GM12878 (cell line): Measurements from ENCODE around the gene WFS1. TPM values are rescaled to one million over a fixed set of nuclear protein-coding genes. Genes with fewer than 3 reads are reported as not detected.

Experiments
- ATAC-seq: fragments of 200-7000 bp; cut with Tn5 transposase; 3 replicates; pipeline ENCODE4 v1.9.1; 2020; ENCODE audit warnings: mild to moderate bottlenecking, moderate library complexity
- BruUV-seq: library from RNA; stranded (reverse); fragments of 400-500 nt; replicated peaks from 2 replicates; lab custom pipeline; 2021; lab: Mats Ljungman, UMichigan
- CTCF ChIA-PET: fragments of 300-600 bp; sonication (Branson Sonifier 250); formaldehyde crosslinking; extraction: SDS; loops from one replicate; lab custom pipeline; 2021; ENCODE audit warnings: inconsistent platforms; lab: Yijun Ruan, JAX
- POLR2A ChIA-PET: fragments of 350-600 bp; formaldehyde crosslinking; extraction: SDS; loops from one replicate; lab custom pipeline; 2021; ENCODE audit warnings: inconsistent platforms; lab: Charles Lee
- RAD21 ChIA-PET: fragments of 300-600 bp; sonication (Branson Sonifier 250); formaldehyde crosslinking; loops from one replicate; lab custom pipeline; 2023; ENCODE audit warnings: antibody characterized with exemption; ENCODE audit not compliant: unreplicated experiment; lab: Charles Lee
- SMC1A ChIA-PET: fragments of 300-600 bp; sonication (Branson Sonifier 250); formaldehyde crosslinking; loops from one replicate; lab custom pipeline; 2023; ENCODE audit not compliant: unreplicated experiment, uncharacterized antibody; lab: Charles Lee
- DNase-seq: peaks from one replicate; pipeline ENCODE4 v3.0.0-alpha.2; 2011; ENCODE audit warnings: low read depth, low spot score
- FAIRE-seq: peaks from 3 replicates; lab custom pipeline; 2011; peaks lifted over from hg19 to GRCh38; lab: Jason Lieb, UNC
- H2AFZ ChIP-seq: 2 replicates; pipeline ENCODE4 v1.6.0; 2011; ENCODE audit warnings: low read depth, low read length, control low read depth; ENCODE audit not compliant: control insufficient read depth
- H3K27ac ChIP-seq: 2 replicates; pipeline ENCODE4 v1.5.1; 2011; ENCODE audit warnings: control low read depth; ENCODE audit not compliant: control insufficient read depth, insufficient read depth
- H3K27me3 ChIP-seq, 2 experiments: replicated peaks in 1 of 2; 2 replicates each; pipeline versions ENCODE4 v1.6.0 to v1.6.1; 2011; ENCODE audit warnings: low read length in 1 of 2; ENCODE audit not compliant: control insufficient read depth in 2 of 2, insufficient read depth in 2 of 2
- H3K36me3 ChIP-seq, 2 experiments: 2 replicates each; pipeline ENCODE4 v1.5.1; 2011; ENCODE audit warnings: low read length in 1 of 2; ENCODE audit not compliant: control insufficient read depth in 2 of 2, insufficient read depth in 2 of 2
- H3K4me1 ChIP-seq: 2 replicates; pipeline ENCODE4 v1.6.1; 2011; ENCODE audit warnings: mild to moderate bottlenecking, low read length, moderate library complexity, mixed read lengths; ENCODE audit not compliant: control insufficient read depth, insufficient read depth
- H3K4me2 ChIP-seq: 2 replicates; pipeline ENCODE4 v1.6.0; 2011; ENCODE audit warnings: control low read depth; ENCODE audit not compliant: control insufficient read depth, insufficient read depth
- H3K4me3 ChIP-seq: fragments of 200-600 bp; sonication (generic); 2 replicates; pipeline ENCODE4 v1.5.1; 2016
- H3K79me2 ChIP-seq: 2 replicates; pipeline ENCODE4 v1.6.0; 2011; ENCODE audit warnings: low read length; ENCODE audit not compliant: control insufficient read depth, insufficient read depth
- H3K9ac ChIP-seq: 2 replicates; pipeline ENCODE4 v1.8.0; 2011; ENCODE audit warnings: low read length, control low read depth, mixed read lengths; ENCODE audit not compliant: control insufficient read depth, insufficient read depth
- H3K9me3 ChIP-seq: replicated peaks from 3 replicates; pipeline ENCODE4 v1.5.1; 2011; ENCODE audit warnings: mild to moderate bottlenecking, low read length; ENCODE audit not compliant: control insufficient read depth, insufficient read depth
- H4K20me1 ChIP-seq: 2 replicates; pipeline ENCODE4 v1.6.0; 2011; ENCODE audit not compliant: control insufficient read depth, insufficient read depth
- ASH2L ChIP-seq: fragments of 300-600, 200-600 bp; sonication (generic); IDR thresholded peaks from 2 replicates; pipeline ENCODE4 v1.6.1; 2017; ENCODE audit warnings: low read depth, mild to moderate bottlenecking, borderline replicate concordance
- BHLHE40 ChIP-seq, 2 experiments: fragments of 450-650 bp in 1 of 2; IDR thresholded peaks; 2 replicates each; pipeline ENCODE4 v1.6.1; 2011 to 2017; ENCODE audit warnings: low read depth in 2 of 2, borderline replicate concordance in 1 of 2, improper control_type of control experiment in 1 of 2, low read length in 1 of 2, mild to moderate bottlenecking in 1 of 2
- CBX3 ChIP-seq: fragments of 200-600 bp; sonication (generic); IDR thresholded peaks from 2 replicates; pipeline ENCODE4 v1.6.1; 2016; ENCODE audit warnings: low read depth, borderline replicate concordance
- CBX5 ChIP-seq: sonication (generic); IDR thresholded peaks from 2 replicates; pipeline ENCODE4 v1.6.1; 2016; ENCODE audit warnings: low read depth, moderate library complexity, mild to moderate bottlenecking, inconsistent platforms
- EP300 ChIP-seq, 2 experiments: fragments of 150-350 bp in 1 of 2; IDR thresholded peaks; 2 replicates each; pipeline ENCODE4 v1.6.1; 2011 to 2012; ENCODE audit warnings: low read depth in 2 of 2, low read length in 2 of 2, borderline replicate concordance in 1 of 2, improper control_type of control experiment in 1 of 2, inconsistent platforms in 1 of 2; ENCODE audit not compliant: control insufficient read depth in 1 of 2
- EZH2 ChIP-seq: IDR thresholded peaks from 2 replicates; pipeline ENCODE4 v1.6.1; 2012; ENCODE audit warnings: low read depth, mild to moderate bottlenecking, control low read depth, inconsistent platforms, low read length, borderline replicate concordance; ENCODE audit not compliant: control insufficient read depth
- HSF1 ChIP-seq: fragments of 150-350 bp; IDR thresholded peaks from 2 replicates; pipeline ENCODE4 v1.6.1; 2014; ENCODE audit warnings: mild to moderate bottlenecking, low read depth, low read length
- IRF4 ChIP-seq: IDR thresholded peaks from 2 replicates; pipeline ENCODE4 v1.6.1; 2011; ENCODE audit warnings: low read depth, low read length
- NFIC ChIP-seq: IDR thresholded peaks from 2 replicates; pipeline ENCODE4 v1.6.1; 2012; ENCODE audit warnings: low read depth, mild to moderate bottlenecking, inconsistent platforms, low read length, moderate library complexity
- NR2C1 ChIP-seq: fragments of 450-650 bp; IDR thresholded peaks from 2 replicates; pipeline ENCODE4 v1.6.1; 2017; ENCODE audit warnings: antibody characterized with exemption, mild to moderate bottlenecking, moderate library complexity
- NR2C2 ChIP-seq: IDR thresholded peaks from 2 replicates; pipeline ENCODE4 v1.6.1; 2011; ENCODE audit warnings: borderline replicate concordance, low read depth; ENCODE audit not compliant: control insufficient read depth, insufficient read length
- NR2F1 ChIP-seq: fragments of 450-650 bp; conservative IDR thresholded peaks from 2 replicates; pipeline ENCODE4 v1.6.1; 2017; ENCODE audit warnings: mild to moderate bottlenecking
- RELA ChIP-seq: fragments of 450-650 bp; IDR thresholded peaks from 2 replicates; pipeline ENCODE4 v1.8.0; 2014; ENCODE audit warnings: borderline replicate concordance; ENCODE audit not compliant: partially characterized antibody
- SKIL ChIP-seq: fragments of 450-650 bp; IDR thresholded peaks from 2 replicates; pipeline ENCODE4 v1.6.1; 2017; ENCODE audit warnings: mild to moderate bottlenecking, low read depth, inconsistent platforms; ENCODE audit not compliant: poor library complexity, severe bottlenecking
- SUPT20H ChIP-seq: IDR thresholded peaks from 2 replicates; pipeline ENCODE4 v1.6.1; 2011; ENCODE audit warnings: low read depth, mild to moderate bottlenecking, low read length, moderate library complexity, borderline replicate concordance; ENCODE audit not compliant: control insufficient read depth
- ZBTB33 ChIP-seq: fragments of 450-650 bp; IDR thresholded peaks from 2 replicates; pipeline ENCODE4 v1.6.1; 2017; ENCODE audit warnings: mild to moderate bottlenecking
- ZNF274 ChIP-seq: IDR thresholded peaks from one replicate; pipeline ENCODE4 v1.8.0; 2011; ENCODE audit not compliant: insufficient read length, insufficient read depth
- WGBS: methylation state at CpG from one replicate; pipeline ENCODE4 v1.1.6; 2016; ENCODE audit warnings: low lambda C conversion rate; ENCODE audit not compliant: insufficient replicate concordance, insufficient coverage; ENCODE audit errors: missing lambda C conversion rate; 5-methylcytosine and 5-hydroxymethylcytosine counted together
- in situ Hi-C: fragments of 300-500 bp; cut with MboI; formaldehyde crosslinking; loops from 9 replicates; pipeline ENCODE4 v1.14.3; 2018; ENCODE audit warnings: mixed read lengths
- intact Hi-C: fragments of 100-400 bp; cut with micrococcal nuclease; formaldehyde crosslinking; loops from one replicate; pipeline ENCODE4 v1.14.2; 2022; ENCODE audit not compliant: unreplicated experiment
- polyA plus RNA-seq, 11 experiments: library from polyadenylated mRNA; depleted of rRNA in 4 of 11; unstranded in 6 of 11; stranded (reverse) in 5 of 11; fragments of >200 nt; fragmentation: Nextera tagmentation in 4 of 11; fragmentation: Illumina TruSeq in 1 of 11; extraction: Ambion mirVana in 4 of 11; extraction: Trizol in 1 of 11; gene quantifications; 1 replicate in 1 of 11; 2 replicates in 10 of 11; pipeline versions ENCODE4 v1.2.1 to v1.2.3, GENCODE V29; 2011 to 2016; ENCODE audit warnings: inconsistent platforms in 2 of 11, missing spikeins in 2 of 11, low read depth in 1 of 11
- total RNA-seq, 4 experiments: library from RNA; depleted of rRNA in 3 of 4; stranded (reverse); fragments of >200 nt in 3 of 4; fragmentation: Illumina TruSeq in 1 of 4; extraction: Trizol in 1 of 4; gene quantifications; 2 replicates each; pipeline versions ENCODE4 v1.2.1 to v1.2.3, GENCODE V29; 2013 to 2021

The WFS1 gene
- total and polyA plus RNA-seq, 10 of the 15 experiments (the other 5 are each of a cell fraction or from before 2014, with no cell fraction given) = 0.31 to 4.7 (median 2.0) TPM

GRCh38 chr4:6282314-6282771, 12.7 kb downstream of the WFS1 start (continued):
- no peak for TF ChIP-seq BHLHE40 (IDR thresholded peaks at IDR 0.05; ENCODE audit: borderline replicate concordance in 1 of 2, low read depth in 2 of 2, low read length in 1 of 2)
- TF ChIP-seq NFIC = no peak

GRCh38 chr4:6283282-6283681, 13.6 kb downstream of the WFS1 start:
- ATAC-seq = no peak
- 34% methylated on average over 4 of the region's 4 CpGs for WGBS
- TF ChIP-seq NR2C1 (no peak), NFIC (no peak), ZBTB33 (no peak), RELA (no peak), IRF4 (no peak), NR2F1 (no peak), EP300 (IDR thresholded peaks at IDR 0.05; ENCODE audit: borderline replicate concordance in 1 of 2, control insufficient read depth in 1 of 2, low read depth in 2 of 2, low read length in 2 of 2) (no peak), SUPT20H (no peak), NR2C2 (no peak), EZH2 (no peak), CBX5 (no peak), HSF1 (no peak), ZNF274 (no peak), CBX3 (no peak), SKIL (no peak), ASH2L (no peak)

More at GRCh38 chr4:6283282-6283681, 13.6 kb downstream of the WFS1 start:
- Histone ChIP-seq H3K27ac (no peak overlapping the region), H3K9ac (no peak overlapping the region), H3K4me1 (peaks cover 13% of the 10 kb centered on the region), H3K27me3 (no peaks in the 10 kb centered on the region), H4K20me1 (peaks cover 8% of the 10 kb centered on the region), H3K9me3 (no peaks in the 10 kb centered on the region), H3K36me3 (no peaks in the 10 kb centered on the region), H3K4me3 (no peak overlapping the region), H2AFZ (no peak overlapping the region), H3K4me2 (no peak overlapping the region), H3K79me2 (no peaks in the 10 kb centered on the region)
- DNase-seq = no peak
- SMC1A ChIA-PET = interaction anchor here (0.6 kb wide), 1 partner anchor 147 kb away, joined by 4 read pairs; no protein-coding TSS in a partner anchor
- no peak for FAIRE-seq
- POLR2A ChIA-PET = no interaction called here
- BruUV-seq = no TSS peak
- CTCF ChIA-PET = interaction anchor here (1.2 kb wide), 1 partner anchor 44 kb away, joined by 3 read pairs; no protein-coding TSS in a partner anchor
- intact Hi-C loops (no loop called here), in situ Hi-C loops (no loop called here)
- RAD21 ChIA-PET = no interaction called here
